Mammary epithelial cell (primary cell): Measurements from ENCODE around the gene ATP6V0E1.

ENCODE experiments used
- EZH2 ChIP-seq: IDR thresholded peaks from 2 replicates; pipeline ENCODE4 v1.6.1; 2012; ENCODE audit warnings: low read length, inconsistent platforms, borderline replicate concordance
- TF ChIP-seq, protein P1 (sequence below), 2 donors: IDR thresholded peaks in 1 of 2; conservative IDR thresholded peaks in 1 of 2; 2 replicates each; pipeline ENCODE4 v1.5.1; 2011 to 2012; ENCODE audit warnings: inconsistent platforms in 2 of 2, low read length in 2 of 2, mild to moderate bottlenecking in 2 of 2, control low read depth in 1 of 2, low read depth in 1 of 2; ENCODE audit not compliant: insufficient read depth in 1 of 2; ENCODE audit errors: extremely low read depth in 1 of 2

DNA sequence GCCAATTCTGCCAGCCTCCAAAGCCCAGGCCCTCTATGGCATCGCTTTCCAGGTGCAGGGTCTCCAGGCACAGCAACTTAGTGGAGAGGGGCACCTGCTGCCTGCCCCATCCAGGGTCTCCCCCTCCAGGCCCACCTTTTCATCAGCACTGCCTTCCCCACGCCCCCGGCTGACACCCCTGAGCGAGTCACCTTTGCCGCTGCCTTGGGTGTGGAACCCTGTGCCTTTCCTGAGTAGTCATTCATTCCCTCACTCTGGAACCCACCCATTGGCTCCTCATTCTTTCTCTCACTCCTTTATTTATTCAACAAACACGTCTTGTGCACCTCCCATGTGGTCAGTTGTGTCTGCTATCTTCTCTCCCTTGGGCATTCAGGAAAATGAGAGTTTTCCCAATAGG, 38.8 kb upstream of the ATP6V0E1 start:
- TF ChIP-seq, protein P1, sequence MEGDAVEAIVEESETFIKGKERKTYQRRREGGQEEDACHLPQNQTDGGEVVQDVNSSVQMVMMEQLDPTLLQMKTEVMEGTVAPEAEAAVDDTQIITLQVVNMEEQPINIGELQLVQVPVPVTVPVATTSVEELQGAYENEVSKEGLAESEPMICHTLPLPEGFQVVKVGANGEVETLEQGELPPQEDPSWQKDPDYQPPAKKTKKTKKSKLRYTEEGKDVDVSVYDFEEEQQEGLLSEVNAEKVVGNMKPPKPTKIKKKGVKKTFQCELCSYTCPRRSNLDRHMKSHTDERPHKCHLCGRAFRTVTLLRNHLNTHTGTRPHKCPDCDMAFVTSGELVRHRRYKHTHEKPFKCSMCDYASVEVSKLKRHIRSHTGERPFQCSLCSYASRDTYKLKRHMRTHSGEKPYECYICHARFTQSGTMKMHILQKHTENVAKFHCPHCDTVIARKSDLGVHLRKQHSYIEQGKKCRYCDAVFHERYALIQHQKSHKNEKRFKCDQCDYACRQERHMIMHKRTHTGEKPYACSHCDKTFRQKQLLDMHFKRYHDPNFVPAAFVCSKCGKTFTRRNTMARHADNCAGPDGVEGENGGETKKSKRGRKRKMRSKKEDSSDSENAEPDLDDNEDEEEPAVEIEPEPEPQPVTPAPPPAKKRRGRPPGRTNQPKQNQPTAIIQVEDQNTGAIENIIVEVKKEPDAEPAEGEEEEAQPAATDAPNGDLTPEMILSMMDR (conservative IDR thresholded peaks at IDR 0.05 in 1 of 2, IDR thresholded peaks at IDR 0.05 in 1 of 2; ENCODE audit: extremely low read depth in 1 of 2, insufficient read depth in 1 of 2, low read depth in 1 of 2, low read length in 2 of 2), result no peak
- no peak for TF ChIP-seq EZH2
